HepG2 (cell line): ENCODE data around the gene KIAA1328. TPM values are rescaled to one million over a fixed set of nuclear protein-coding genes. Genes with fewer than 3 reads are reported as not detected.

Source experiments
- ATAC-seq: fragments of 200-7000 bp; cut with Tn5 transposase; 3 replicates; pipeline ENCODE4 v1.9.1; 2020; ENCODE audit warnings: mild to moderate bottlenecking, moderate library complexity
- BruUV-seq: library from RNA; stranded (reverse); fragments of 400-500 nt; replicated peaks from 2 replicates; lab custom pipeline; 2021; lab: Mats Ljungman, UMichigan
- CTCF ChIA-PET: fragments of 300-600 bp; formaldehyde crosslinking; extraction: SDS; loops from one replicate; lab custom pipeline; 2021; ENCODE audit warnings: low total read pairs, inconsistent platforms, low intra/inter-chr PET ratio; lab: Yijun Ruan, JAX
- POLR2A ChIA-PET: fragments of 350-600 bp; sonication (Branson Sonifier 250); formaldehyde crosslinking; loops from one replicate; lab custom pipeline; 2020; ENCODE audit warnings: antibody characterized with exemption, inconsistent platforms; lab: Yijun Ruan, JAX
- DNase-seq: peaks from one replicate; pipeline ENCODE4 v3.0.0-alpha.2; 2015; ENCODE audit warnings: low spot score
- FAIRE-seq: peaks from 3 replicates; lab custom pipeline; 2011; peaks lifted over from hg19 to GRCh38; lab: Jason Lieb, UNC
- H2AFZ ChIP-seq: one replicate; pipeline ENCODE4 v1.6.1; 2011; ENCODE audit warnings: low read length, inconsistent platforms
- H3K27ac ChIP-seq: fragments of 300-600 bp; 3 replicates; pipeline ENCODE4 v1.8.0; 2011; ENCODE audit warnings: mixed run types, mild to moderate bottlenecking, mixed read lengths, low read length, inconsistent platforms; ENCODE audit not compliant: insufficient read depth; ENCODE audit errors: extremely low read length
- H3K27me3 ChIP-seq, 2 experiments: fragments of 200-600 bp in 1 of 2; 2 replicates in 1 of 2; 3 replicates in 1 of 2; pipeline versions ENCODE4 v1.6.0 to v1.8.0; 2011; ENCODE audit warnings: low read length in 2 of 2, mild to moderate bottlenecking in 2 of 2, moderate library complexity in 2 of 2, inconsistent platforms in 1 of 2; ENCODE audit not compliant: insufficient read depth in 2 of 2, control insufficient read depth in 1 of 2
- H3K36me3 ChIP-seq, 2 experiments: fragments of 200-600 bp in 1 of 2; replicated peaks in 1 of 2; 2 replicates in 1 of 2; 3 replicates in 1 of 2; pipeline versions ENCODE4 v1.5.1 to v1.8.0; 2011; ENCODE audit warnings: low read length in 2 of 2, inconsistent platforms in 1 of 2; ENCODE audit not compliant: insufficient read depth in 2 of 2, control insufficient read depth in 1 of 2
- H3K4me1 ChIP-seq: 2 replicates; pipeline ENCODE4 v1.5.1; 2012; ENCODE audit warnings: low read length, inconsistent platforms; ENCODE audit not compliant: insufficient read depth
- H3K4me2 ChIP-seq: 2 replicates; pipeline ENCODE4 v1.6.0; 2011; ENCODE audit warnings: low read depth, low read length, inconsistent platforms
- H3K4me3 ChIP-seq, 3 experiments: fragments of 200-600 bp in 1 of 3; sonication (generic), shearing (Covaris generic) in 1 of 3; replicated peaks in 1 of 3; 2 replicates each; pipeline ENCODE4 v1.5.1; 2011 to 2016; ENCODE audit warnings: low read length in 3 of 3, inconsistent platforms in 2 of 3, low read depth in 2 of 3, mild to moderate bottlenecking in 2 of 3, control low read depth in 1 of 3, mixed read lengths in 1 of 3; ENCODE audit not compliant: insufficient read depth in 1 of 3
- H3K79me2 ChIP-seq: one replicate; pipeline ENCODE4 v1.6.1; 2011; ENCODE audit warnings: low read length, inconsistent platforms; ENCODE audit not compliant: insufficient read depth
- H3K9ac ChIP-seq: 2 replicates; pipeline ENCODE4 v1.6.0; 2011; ENCODE audit warnings: mild to moderate bottlenecking, low read depth, low read length, inconsistent platforms; ENCODE audit not compliant: insufficient read depth
- H3K9me3 ChIP-seq: 2 replicates; pipeline ENCODE4 v1.5.1; 2012; ENCODE audit warnings: mild to moderate bottlenecking, low read length
- H4K20me1 ChIP-seq: 2 replicates; pipeline ENCODE4 v1.6.0; 2011; ENCODE audit warnings: inconsistent platforms, mild to moderate bottlenecking, low read length, moderate library complexity; ENCODE audit not compliant: insufficient read depth
- CENPBD1 ChIP-seq: sonication (generic); formaldehyde crosslinking; IDR thresholded peaks from 2 replicates; pipeline ENCODE4 v1.8.0; 2022; ENCODE audit warnings: missing genetic modification reagents, low read depth, mild to moderate bottlenecking, borderline replicate concordance
- EHMT2 ChIP-seq: fragments of 200-600 bp; sonication (generic); IDR thresholded peaks from 2 replicates; pipeline ENCODE4 v1.7.0; 2017; ENCODE audit warnings: antibody characterized with exemption, low read depth, low read length, borderline replicate concordance
- HCFC1 ChIP-seq: fragments of 150-350 bp; IDR thresholded peaks from 2 replicates; pipeline ENCODE4 v1.6.1; 2014; ENCODE audit warnings: low read depth, low read length
- HNRNPUL1 ChIP-seq: fragments of 200-400 bp; formaldehyde crosslinking; IDR thresholded peaks from 2 replicates; pipeline ENCODE4 v1.6.1; 2017; ENCODE audit warnings: low read depth, mild to moderate bottlenecking, low read length, moderate library complexity
- MTA1 ChIP-seq: sonication (generic); formaldehyde crosslinking; IDR thresholded peaks from 2 replicates; pipeline ENCODE4 v1.4.0; 2020; ENCODE audit warnings: missing genetic modification reagents, mild to moderate bottlenecking, borderline replicate concordance
- NPAS2 ChIP-seq: sonication (generic); formaldehyde crosslinking; IDR thresholded peaks from 2 replicates; pipeline ENCODE4 v1.8.0; 2022; ENCODE audit warnings: mild to moderate bottlenecking, missing genetic modification reagents, borderline replicate concordance
- PRMT3 ChIP-seq: sonication (generic); formaldehyde crosslinking; IDR thresholded peaks from 2 replicates; pipeline ENCODE4 v1.8.1; 2022; ENCODE audit warnings: low read depth, mild to moderate bottlenecking, moderate library complexity, missing genetic modification reagents, borderline replicate concordance
- RARG ChIP-seq: sonication (generic); formaldehyde crosslinking; IDR thresholded peaks from 2 replicates; pipeline ENCODE4 v1.4.0; 2020; ENCODE audit warnings: low read depth, mild to moderate bottlenecking, missing genetic modification reagents
- RORA ChIP-seq: sonication (generic); formaldehyde crosslinking; IDR thresholded peaks from 2 replicates; pipeline ENCODE4 v1.5.0; 2020; ENCODE audit warnings: mild to moderate bottlenecking, missing genetic modification reagents, moderate library complexity
- SPEN ChIP-seq: sonication (generic); formaldehyde crosslinking; IDR thresholded peaks from 2 replicates; pipeline ENCODE4 v1.5.1; 2020; ENCODE audit warnings: low read depth, mild to moderate bottlenecking, missing genetic modification reagents
- ZNF136 ChIP-seq: sonication (generic); formaldehyde crosslinking; IDR thresholded peaks from 2 replicates; pipeline ENCODE4 v1.8.1; 2022; ENCODE audit warnings: low read depth, mild to moderate bottlenecking, moderate library complexity, missing genetic modification reagents
- WGBS: methylation state at CpG from one replicate; pipeline ENCODE4 v1.1.6; 2017; ENCODE audit warnings: low lambda C conversion rate; 5-methylcytosine and 5-hydroxymethylcytosine counted together
- in situ Hi-C: cut with HindIII; loops from 2 replicates; pipeline ENCODE4 v1.10.0; 2017; ENCODE audit warnings: low pct_unique_long_range_greater_than_20kb; ENCODE audit not compliant: extremely low pct_ligation_motif_present
- intact Hi-C: fragments of 100-400 bp; cut with micrococcal nuclease; formaldehyde crosslinking; loops from one replicate; pipeline ENCODE4 v1.10.0; 2022; ENCODE audit not compliant: unreplicated experiment
- polyA plus RNA-seq, 8 experiments: library from polyadenylated mRNA; depleted of rRNA in 3 of 8; stranded (reverse) in 7 of 8; unstranded in 1 of 8; fragments of >200 nt; fragmentation: Illumina TruSeq in 4 of 8; extraction: Trizol in 4 of 8; gene quantifications; 2 replicates each; pipeline versions ENCODE4 v1.2.1 to v1.2.3, GENCODE V29; 2011 to 2016; ENCODE audit warnings: low read depth in 4 of 8, missing spikeins in 1 of 8, mixed read lengths in 1 of 8; ENCODE audit not compliant: insufficient read depth in 1 of 8
- total RNA-seq, 5 experiments: library from RNA; depleted of rRNA; stranded (reverse); fragments of >200 nt; fragmentation: Illumina TruSeq; extraction: Trizol; gene quantifications; 2 replicates each; pipeline ENCODE4 v1.2.3, GENCODE V29; 2016; ENCODE audit warnings: low read depth in 1 of 5
- TF ChIP-seq, protein P1 (sequence below): sonication (generic); formaldehyde crosslinking; IDR thresholded peaks from 2 replicates; pipeline ENCODE4 v1.4.0; 2020; ENCODE audit warnings: mild to moderate bottlenecking, missing genetic modification reagents

KIAA1328 gene
- total and polyA plus RNA-seq, 2 of the 13 experiments (the other 11 are each of a cell fraction or from before 2014, with no cell fraction given), result 4.1 to 6.0 TPM

DNA sequence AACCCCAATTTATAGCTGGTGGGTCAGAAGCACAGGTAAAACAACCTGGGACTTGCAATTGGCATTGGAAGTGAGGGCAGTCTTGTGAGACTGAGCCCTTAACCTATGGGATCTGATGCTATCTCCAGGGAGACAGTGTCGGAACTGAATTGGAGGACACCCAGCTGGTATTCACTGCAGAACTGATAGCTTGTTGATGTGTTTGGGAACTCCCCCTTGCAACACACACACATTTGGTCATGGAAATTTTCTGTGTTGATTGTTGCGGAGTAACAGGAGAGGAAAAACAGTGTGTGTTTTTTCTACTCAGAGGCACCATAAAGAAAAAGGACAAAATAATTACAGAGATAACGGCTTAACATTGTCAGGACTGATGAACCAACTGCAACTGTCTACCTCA is 16.2 kb upstream of the KIAA1328 start (continued):
- TF ChIP-seq ZNF136 (CRISPR knock-in tag) (no peak), HCFC1 (no peak)

DNA sequence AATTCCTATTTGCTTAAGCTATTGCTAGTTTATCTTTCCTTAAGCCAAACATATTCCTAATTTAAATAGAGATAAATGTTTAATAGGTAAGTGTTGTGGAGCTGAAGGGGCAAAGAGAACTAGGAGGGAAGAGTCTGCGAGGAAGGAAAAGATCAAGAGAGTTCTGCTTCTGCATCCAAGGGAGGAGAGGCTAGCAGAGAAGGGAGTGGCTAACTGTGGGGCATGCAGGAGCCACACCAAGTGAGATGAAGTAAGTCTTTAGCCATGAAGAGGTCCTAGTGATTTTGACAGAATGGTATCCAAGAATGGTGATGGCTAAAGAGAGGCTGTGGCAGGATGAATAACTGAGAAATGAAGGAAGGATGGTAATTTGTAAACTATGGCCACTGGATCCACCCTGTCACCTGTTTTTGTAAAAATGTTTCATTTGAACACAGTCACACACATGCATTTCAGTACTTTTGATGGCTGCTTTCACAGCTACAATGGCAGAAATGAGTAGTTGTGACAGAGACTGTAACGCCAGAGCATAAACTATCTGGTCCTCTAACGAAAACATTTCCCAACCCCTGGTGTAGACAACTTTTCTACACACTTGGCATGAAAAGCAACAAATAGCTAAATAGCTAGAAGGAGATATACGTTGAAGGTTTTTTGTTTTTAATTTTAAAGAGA is 15.7 kb upstream of the KIAA1328 start:
- Histone ChIP-seq H4K20me1 (peaks cover 7% of the 10 kb centered on the region), H3K36me3 (peaks cover 6 to 48% of the 10 kb centered on the region in 2 experiments; a peak in 4 of 5 replicates), H3K79me2 (no peaks in the 10 kb centered on the region), H2AFZ (no peak overlapping the region), H3K27ac (no peak overlapping the region), H3K27me3 (no peaks in the 10 kb centered on the region), H3K4me1 (peaks cover 4% of the 10 kb centered on the region; the same call in 1 of the 2 replicates), H3K4me2 (no peak overlapping the region), H3K9ac (no peak overlapping the region), H3K4me3 (no peak overlapping the region), H3K9me3 (no peaks in the 10 kb centered on the region)
- no peak for DNase-seq
- TF ChIP-seq NPAS2 (CRISPR knock-in tag) (no peak), RARG (CRISPR knock-in tag) (no peak), PRMT3 (CRISPR knock-in tag) (no peak), HNRNPUL1 (no peak), RORA (CRISPR knock-in tag) (no peak), MTA1 (CRISPR knock-in tag) (no peak), SPEN (CRISPR knock-in tag) (no peak), EHMT2 (no peak), CENPBD1 (no peak)
- TF ChIP-seq, protein P1, sequence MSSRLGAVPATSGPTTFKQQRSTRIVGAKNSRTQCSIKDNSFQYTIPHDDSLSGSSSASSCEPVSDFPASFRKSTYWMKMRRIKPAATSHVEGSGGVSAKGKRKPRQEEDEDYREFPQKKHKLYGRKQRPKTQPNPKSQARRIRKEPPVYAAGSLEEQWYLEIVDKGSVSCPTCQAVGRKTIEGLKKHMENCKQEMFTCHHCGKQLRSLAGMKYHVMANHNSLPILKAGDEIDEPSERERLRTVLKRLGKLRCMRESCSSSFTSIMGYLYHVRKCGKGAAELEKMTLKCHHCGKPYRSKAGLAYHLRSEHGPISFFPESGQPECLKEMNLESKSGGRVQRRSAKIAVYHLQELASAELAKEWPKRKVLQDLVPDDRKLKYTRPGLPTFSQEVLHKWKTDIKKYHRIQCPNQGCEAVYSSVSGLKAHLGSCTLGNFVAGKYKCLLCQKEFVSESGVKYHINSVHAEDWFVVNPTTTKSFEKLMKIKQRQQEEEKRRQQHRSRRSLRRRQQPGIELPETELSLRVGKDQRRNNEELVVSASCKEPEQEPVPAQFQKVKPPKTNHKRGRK (CRISPR knock-in tag), result no peak
- WGBS, result 95% methylated on average over 4 of the region's 4 CpGs
- POLR2A ChIA-PET, result no interaction called here
- in situ Hi-C loops (no loop called here), intact Hi-C loops (no loop called here)
- FAIRE-seq, result no peak
- no peak for ATAC-seq
- CTCF ChIA-PET, result no interaction called here
- BruUV-seq, result no TSS peak
